Neural cell (in vitro differentiated cells): ENCODE data around the gene MRE11. TPM values are rescaled to one million over a fixed set of nuclear protein-coding genes. Genes with fewer than 3 reads are reported as not detected.

Source experiments
- H2AFZ ChIP-seq: fragments of 200-600, 300-800 bp; sonication (generic), shearing (Covaris generic); 2 replicates; pipeline ENCODE4 v1.6.0; 2014; ENCODE audit warnings: low read depth, mild to moderate bottlenecking, antibody characterized with exemption, low read length, moderate library complexity
- H3F3A ChIP-seq: fragments of 200-600 bp; shearing (Covaris generic); 2 replicates; pipeline ENCODE4 v1.6.1; 2016; ENCODE audit warnings: mild to moderate bottlenecking, moderate library complexity, mixed read lengths, antibody characterized with exemption, low read length; ENCODE audit not compliant: insufficient read depth, poor library complexity, severe bottlenecking
- H3K27ac ChIP-seq: fragments of 200-600, 300-800 bp; sonication (generic), shearing (Covaris generic); 2 replicates; pipeline ENCODE4 v1.5.1; 2014; ENCODE audit warnings: mild to moderate bottlenecking, low read length, moderate library complexity
- H3K27me3 ChIP-seq: fragments of 300-800, 200-600 bp; sonication (generic), shearing (Covaris generic); 2 replicates; pipeline ENCODE4 v1.6.0; 2014; ENCODE audit warnings: mild to moderate bottlenecking, low read depth, low read length, moderate library complexity; ENCODE audit not compliant: insufficient read depth
- H3K36me3 ChIP-seq: fragments of 300-800, 200-600 bp; sonication (generic), shearing (Covaris generic); 2 replicates; pipeline ENCODE4 v1.5.1; 2014; ENCODE audit warnings: mild to moderate bottlenecking, antibody characterized with exemption, low read length, moderate library complexity; ENCODE audit not compliant: insufficient read depth
- H3K4me2 ChIP-seq: fragments of 300-800, 200-600 bp; sonication (generic), shearing (Covaris generic); 2 replicates; pipeline ENCODE4 v1.6.0; 2014; ENCODE audit warnings: mild to moderate bottlenecking, low read length
- H3K4me3 ChIP-seq: fragments of 300-800, 200-600 bp; sonication (generic), shearing (Covaris generic); 2 replicates; pipeline ENCODE4 v1.5.1; 2014; ENCODE audit warnings: mild to moderate bottlenecking, low read length, moderate library complexity
- H3K79me2 ChIP-seq: fragments of 200-600 bp; shearing (Covaris generic); replicated peaks from 2 replicates; pipeline ENCODE4 v1.6.0; 2014; ENCODE audit warnings: mild to moderate bottlenecking, low read length, moderate library complexity; ENCODE audit not compliant: insufficient read depth
- H3K9ac ChIP-seq: fragments of 300-800, 200-600 bp; sonication (generic), shearing (Covaris generic); 2 replicates; pipeline ENCODE4 v1.6.1; 2016; ENCODE audit warnings: mild to moderate bottlenecking, low read length, mixed read lengths
- H3K9me2 ChIP-seq: fragments of 200-600 bp; shearing (Covaris generic); 2 replicates; pipeline ENCODE4 v1.6.1; 2016; ENCODE audit warnings: mild to moderate bottlenecking, low read length, mixed read lengths; ENCODE audit not compliant: insufficient read depth
- H3K9me3 ChIP-seq: fragments of 200-600, 300-800 bp; sonication (generic), shearing (Covaris generic); 2 replicates; pipeline ENCODE4 v1.6.1; 2016; ENCODE audit warnings: mild to moderate bottlenecking, mixed run types, low read length, moderate library complexity, mixed read lengths
- H4K20me1 ChIP-seq: fragments of 200-600 bp; shearing (Covaris generic); 2 replicates; pipeline ENCODE4 v1.6.1; 2016; ENCODE audit warnings: mild to moderate bottlenecking, mixed run types; ENCODE audit not compliant: insufficient read depth
- EP300 ChIP-seq: fragments of 450-650 bp; conservative IDR thresholded peaks from 2 replicates; pipeline ENCODE4 v1.6.1; 2014; ENCODE audit warnings: antibody characterized with exemption, mild to moderate bottlenecking, moderate library complexity; ENCODE audit not compliant: poor library complexity, severe bottlenecking
- EZH2 ChIP-seq: fragments of 200-600, 300-800 bp; shearing (Covaris generic), sonication (generic); IDR thresholded peaks from 2 replicates; pipeline ENCODE4 v1.6.1; 2014; ENCODE audit warnings: antibody characterized with exemption, low read length, borderline replicate concordance, mild to moderate bottlenecking; ENCODE audit not compliant: insufficient read depth, poor library complexity, severe bottlenecking
- MXI1 ChIP-seq: fragments of 450-650 bp; conservative IDR thresholded peaks from 2 replicates; pipeline ENCODE4 v1.6.1; 2014; ENCODE audit warnings: antibody characterized with exemption, mild to moderate bottlenecking; ENCODE audit not compliant: poor library complexity, severe bottlenecking
- POLR2AphosphoS5 ChIP-seq: IDR thresholded peaks from 2 replicates; pipeline ENCODE4 v1.6.1; 2012
- RAD21 ChIP-seq: fragments of 450-650 bp; conservative IDR thresholded peaks from 2 replicates; pipeline ENCODE4 v1.6.1; 2014; ENCODE audit warnings: antibody characterized with exemption, mild to moderate bottlenecking, moderate library complexity
- SMC3 ChIP-seq: fragments of 450-650 bp; conservative IDR thresholded peaks from 2 replicates; pipeline ENCODE4 v1.6.1; 2014; ENCODE audit warnings: antibody characterized with exemption, mild to moderate bottlenecking, moderate library complexity; ENCODE audit not compliant: poor library complexity
- TAF1 ChIP-seq: IDR thresholded peaks from 2 replicates; pipeline ENCODE4 v1.6.1; 2012; ENCODE audit warnings: low read depth
- polyA plus RNA-seq: library from polyadenylated mRNA; depleted of rRNA; stranded (reverse); fragments of >200 nt; gene quantifications from 2 replicates; pipeline ENCODE4 v1.2.3, GENCODE V29; 2014
- TF ChIP-seq, protein P1 (sequence below): fragments of 450-650 bp; IDR thresholded peaks from 2 replicates; pipeline ENCODE4 v1.5.1; 2014; ENCODE audit warnings: antibody characterized with exemption, mild to moderate bottlenecking, moderate library complexity; ENCODE audit not compliant: poor library complexity, severe bottlenecking
- TF ChIP-seq, protein P2 (sequence below): IDR thresholded peaks from 2 replicates; pipeline ENCODE4 v1.6.1; 2012; ENCODE audit warnings: borderline replicate concordance

MRE11 gene
- polyA plus RNA-seq, 1 donor from 2014 or later = 5.1 TPM

DNA sequence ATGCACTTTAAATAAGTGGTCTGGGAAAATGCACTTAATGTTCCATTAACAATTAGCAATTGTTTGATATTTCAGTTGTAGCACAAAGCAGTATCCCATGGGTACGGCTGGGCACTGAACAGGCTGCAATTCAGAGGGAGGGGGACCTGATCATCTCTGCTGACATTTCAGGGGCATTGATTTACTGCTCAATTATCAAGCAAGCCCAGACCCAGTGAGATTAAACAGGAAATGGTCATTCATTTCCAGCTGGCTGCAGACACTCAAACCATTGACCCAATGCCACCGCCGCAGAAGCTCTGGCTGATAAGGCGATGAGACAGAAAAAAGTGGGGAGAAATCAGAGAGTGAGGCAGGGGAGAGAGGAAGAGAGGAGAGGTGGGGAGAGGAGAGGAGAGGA lies 93.6 kb downstream of the MRE11 start:
- Histone ChIP-seq H3K4me2 (no peak overlapping the region), H3K27ac (no peak overlapping the region), H3K36me3 (no peaks in the 10 kb centered on the region), H4K20me1 (no peaks in the 10 kb centered on the region), H3K79me2 (no peaks in the 10 kb centered on the region), H3K9ac (no peak overlapping the region), H3K9me2 (no peaks in the 10 kb centered on the region), H3K27me3 (peaks cover 31% of the 10 kb centered on the region), H3F3A (no peaks in the 10 kb centered on the region), H2AFZ (no peak overlapping the region), H3K9me3 (no peaks in the 10 kb centered on the region), H3K4me3 (no peak overlapping the region)
- TF ChIP-seq, protein P1, sequence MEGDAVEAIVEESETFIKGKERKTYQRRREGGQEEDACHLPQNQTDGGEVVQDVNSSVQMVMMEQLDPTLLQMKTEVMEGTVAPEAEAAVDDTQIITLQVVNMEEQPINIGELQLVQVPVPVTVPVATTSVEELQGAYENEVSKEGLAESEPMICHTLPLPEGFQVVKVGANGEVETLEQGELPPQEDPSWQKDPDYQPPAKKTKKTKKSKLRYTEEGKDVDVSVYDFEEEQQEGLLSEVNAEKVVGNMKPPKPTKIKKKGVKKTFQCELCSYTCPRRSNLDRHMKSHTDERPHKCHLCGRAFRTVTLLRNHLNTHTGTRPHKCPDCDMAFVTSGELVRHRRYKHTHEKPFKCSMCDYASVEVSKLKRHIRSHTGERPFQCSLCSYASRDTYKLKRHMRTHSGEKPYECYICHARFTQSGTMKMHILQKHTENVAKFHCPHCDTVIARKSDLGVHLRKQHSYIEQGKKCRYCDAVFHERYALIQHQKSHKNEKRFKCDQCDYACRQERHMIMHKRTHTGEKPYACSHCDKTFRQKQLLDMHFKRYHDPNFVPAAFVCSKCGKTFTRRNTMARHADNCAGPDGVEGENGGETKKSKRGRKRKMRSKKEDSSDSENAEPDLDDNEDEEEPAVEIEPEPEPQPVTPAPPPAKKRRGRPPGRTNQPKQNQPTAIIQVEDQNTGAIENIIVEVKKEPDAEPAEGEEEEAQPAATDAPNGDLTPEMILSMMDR = no peak
- TF ChIP-seq POLR2AphosphoS5 (no peak), TAF1 (no peak), EP300 (no peak), SMC3 (no peak), RAD21 (no peak), EZH2 (no peak), MXI1 (no peak)
- TF ChIP-seq, protein P2, sequence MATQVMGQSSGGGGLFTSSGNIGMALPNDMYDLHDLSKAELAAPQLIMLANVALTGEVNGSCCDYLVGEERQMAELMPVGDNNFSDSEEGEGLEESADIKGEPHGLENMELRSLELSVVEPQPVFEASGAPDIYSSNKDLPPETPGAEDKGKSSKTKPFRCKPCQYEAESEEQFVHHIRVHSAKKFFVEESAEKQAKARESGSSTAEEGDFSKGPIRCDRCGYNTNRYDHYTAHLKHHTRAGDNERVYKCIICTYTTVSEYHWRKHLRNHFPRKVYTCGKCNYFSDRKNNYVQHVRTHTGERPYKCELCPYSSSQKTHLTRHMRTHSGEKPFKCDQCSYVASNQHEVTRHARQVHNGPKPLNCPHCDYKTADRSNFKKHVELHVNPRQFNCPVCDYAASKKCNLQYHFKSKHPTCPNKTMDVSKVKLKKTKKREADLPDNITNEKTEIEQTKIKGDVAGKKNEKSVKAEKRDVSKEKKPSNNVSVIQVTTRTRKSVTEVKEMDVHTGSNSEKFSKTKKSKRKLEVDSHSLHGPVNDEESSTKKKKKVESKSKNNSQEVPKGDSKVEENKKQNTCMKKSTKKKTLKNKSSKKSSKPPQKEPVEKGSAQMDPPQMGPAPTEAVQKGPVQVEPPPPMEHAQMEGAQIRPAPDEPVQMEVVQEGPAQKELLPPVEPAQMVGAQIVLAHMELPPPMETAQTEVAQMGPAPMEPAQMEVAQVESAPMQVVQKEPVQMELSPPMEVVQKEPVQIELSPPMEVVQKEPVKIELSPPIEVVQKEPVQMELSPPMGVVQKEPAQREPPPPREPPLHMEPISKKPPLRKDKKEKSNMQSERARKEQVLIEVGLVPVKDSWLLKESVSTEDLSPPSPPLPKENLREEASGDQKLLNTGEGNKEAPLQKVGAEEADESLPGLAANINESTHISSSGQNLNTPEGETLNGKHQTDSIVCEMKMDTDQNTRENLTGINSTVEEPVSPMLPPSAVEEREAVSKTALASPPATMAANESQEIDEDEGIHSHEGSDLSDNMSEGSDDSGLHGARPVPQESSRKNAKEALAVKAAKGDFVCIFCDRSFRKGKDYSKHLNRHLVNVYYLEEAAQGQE = no peak

DNA sequence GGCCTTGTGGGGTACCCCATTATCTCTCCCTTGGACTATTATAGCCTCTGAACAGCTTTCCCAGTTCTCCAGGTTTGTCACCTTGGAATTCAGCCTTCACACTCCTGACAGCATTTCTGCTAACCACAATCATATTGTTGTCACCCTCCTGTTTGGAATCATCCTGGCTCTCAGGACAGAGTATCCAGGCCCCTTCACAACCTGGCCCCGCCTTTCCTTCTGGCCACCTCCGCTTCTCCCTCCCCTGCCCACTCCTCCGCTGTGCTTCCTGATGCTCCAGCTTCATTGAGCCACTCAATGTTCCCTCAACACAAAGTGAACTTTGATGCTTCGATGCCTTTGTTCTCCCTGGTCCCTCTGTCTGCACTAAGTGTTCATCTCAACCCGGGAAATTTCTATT lies 95.5 kb downstream of the MRE11 start:
- no peaks in the 10 kb centered on the region for H4K20me1 ChIP-seq
- TF ChIP-seq EZH2 = no peak
- no peak for TF ChIP-seq RAD21
- TF ChIP-seq POLR2AphosphoS5 = no peak
- TF ChIP-seq TAF1 = no peak
- no peak for TF ChIP-seq MXI1
- TF ChIP-seq SMC3 = no peak
- no peak for TF ChIP-seq EP300
- TF ChIP-seq, protein P2 = no peak
- TF ChIP-seq, protein P1 = no peak
- no peaks in the 10 kb centered on the region for H3K79me2 ChIP-seq
- no peak overlapping the region for H3K4me2 ChIP-seq
- no peaks in the 10 kb centered on the region for H3K36me3 ChIP-seq
- no peak overlapping the region for H3K27ac ChIP-seq
- no peak overlapping the region for H2AFZ ChIP-seq
- no peaks in the 10 kb centered on the region for H3K9me3 ChIP-seq
- peaks cover 31% of the 10 kb centered on the region for H3K27me3 ChIP-seq
- H3K4me3 ChIP-seq = no peak overlapping the region
- H3F3A ChIP-seq = no peaks in the 10 kb centered on the region
- no peaks in the 10 kb centered on the region for H3K9me2 ChIP-seq
- no peak overlapping the region for H3K9ac ChIP-seq
